GM12872 (cell line): ENCODE results near the gene NAA38.

Experiments
- TF ChIP-seq, protein P1 (sequence below): IDR thresholded peaks from 3 replicates; pipeline ENCODE4 v1.5.1; 2011; ENCODE audit warnings: low read depth, mild to moderate bottlenecking, low read length, moderate library complexity; ENCODE audit not compliant: insufficient read depth

NAA38 gene

DNA sequence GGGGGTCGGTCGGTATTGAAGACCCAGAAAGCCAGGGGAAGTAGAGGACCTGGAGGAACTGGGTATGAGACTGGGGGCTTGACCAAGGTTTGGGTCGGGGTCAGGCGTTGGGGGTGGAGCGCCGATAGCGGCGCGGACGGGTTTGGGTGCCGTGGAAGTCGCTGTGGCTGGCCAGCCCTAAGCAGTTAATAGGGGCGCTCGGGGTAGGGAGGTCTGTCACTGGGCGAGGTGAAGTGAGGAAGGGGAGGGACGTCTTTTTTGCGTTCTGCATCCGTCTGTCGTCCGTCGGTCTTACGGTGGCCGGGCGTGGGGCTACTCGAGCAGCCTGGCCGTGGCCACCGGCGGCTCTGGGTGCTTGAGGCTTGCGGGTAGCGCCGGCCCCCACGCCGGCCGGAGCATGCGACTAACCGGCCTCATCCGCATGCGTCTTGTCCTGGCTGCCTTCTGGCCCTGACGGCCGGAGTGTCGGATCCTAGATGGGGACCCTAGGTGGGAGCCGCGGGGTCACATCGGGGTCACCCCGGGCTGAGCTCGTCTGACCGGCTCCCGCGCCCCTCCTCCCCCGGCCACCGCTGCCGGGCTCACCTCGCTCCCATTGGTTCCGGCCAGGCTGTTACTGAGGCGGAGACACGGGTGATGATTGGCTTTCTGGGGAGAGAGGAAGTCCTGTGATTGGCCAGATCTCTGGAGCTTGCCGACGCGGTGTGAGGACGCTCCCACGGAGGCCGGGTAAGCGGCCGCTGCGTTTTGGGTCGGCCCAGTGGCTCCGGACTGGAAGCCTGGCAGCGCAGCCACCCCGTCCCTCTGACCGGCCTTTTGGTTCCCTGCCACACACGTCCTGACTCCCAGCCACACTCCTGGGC lies 12.8 kb downstream of the NAA38 start:
- TF ChIP-seq, protein P1, sequence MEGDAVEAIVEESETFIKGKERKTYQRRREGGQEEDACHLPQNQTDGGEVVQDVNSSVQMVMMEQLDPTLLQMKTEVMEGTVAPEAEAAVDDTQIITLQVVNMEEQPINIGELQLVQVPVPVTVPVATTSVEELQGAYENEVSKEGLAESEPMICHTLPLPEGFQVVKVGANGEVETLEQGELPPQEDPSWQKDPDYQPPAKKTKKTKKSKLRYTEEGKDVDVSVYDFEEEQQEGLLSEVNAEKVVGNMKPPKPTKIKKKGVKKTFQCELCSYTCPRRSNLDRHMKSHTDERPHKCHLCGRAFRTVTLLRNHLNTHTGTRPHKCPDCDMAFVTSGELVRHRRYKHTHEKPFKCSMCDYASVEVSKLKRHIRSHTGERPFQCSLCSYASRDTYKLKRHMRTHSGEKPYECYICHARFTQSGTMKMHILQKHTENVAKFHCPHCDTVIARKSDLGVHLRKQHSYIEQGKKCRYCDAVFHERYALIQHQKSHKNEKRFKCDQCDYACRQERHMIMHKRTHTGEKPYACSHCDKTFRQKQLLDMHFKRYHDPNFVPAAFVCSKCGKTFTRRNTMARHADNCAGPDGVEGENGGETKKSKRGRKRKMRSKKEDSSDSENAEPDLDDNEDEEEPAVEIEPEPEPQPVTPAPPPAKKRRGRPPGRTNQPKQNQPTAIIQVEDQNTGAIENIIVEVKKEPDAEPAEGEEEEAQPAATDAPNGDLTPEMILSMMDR = no peak

DNA sequence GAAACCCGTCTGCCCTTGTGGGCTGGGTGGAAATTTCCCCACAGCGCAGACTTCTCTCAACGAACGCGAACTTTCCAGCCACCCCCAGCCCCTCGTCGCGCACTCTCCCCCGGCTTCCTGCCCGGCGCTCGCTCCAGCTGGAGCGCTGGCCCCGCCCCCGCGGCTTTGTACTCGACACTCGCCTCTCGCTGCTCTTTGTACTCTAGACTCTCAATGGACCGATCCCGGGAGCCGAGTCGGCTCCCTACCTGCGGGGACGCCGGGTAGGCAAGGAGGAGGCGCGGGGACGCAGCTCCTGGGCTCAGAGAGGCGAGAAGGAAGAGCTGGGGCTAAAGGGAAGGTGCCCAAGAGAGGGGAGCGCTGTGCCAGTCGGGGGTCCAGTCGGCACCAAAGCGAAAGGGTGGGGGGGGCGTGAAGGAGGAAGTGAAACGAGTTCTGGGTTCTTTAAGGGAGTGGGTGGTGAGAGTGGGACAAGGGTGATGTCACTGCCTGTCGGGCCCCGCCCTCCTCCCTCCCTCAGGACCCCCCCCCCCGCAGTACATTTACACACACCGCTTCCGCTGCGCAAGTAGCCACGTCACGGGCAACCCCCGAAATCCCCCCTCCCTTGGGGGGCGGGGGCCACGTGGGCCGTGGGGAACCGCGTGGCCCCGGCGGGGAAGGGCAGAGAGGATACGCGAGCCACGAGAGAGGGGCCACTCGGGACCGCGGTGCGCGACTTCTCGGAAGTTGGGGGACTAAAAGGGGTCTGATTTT lies 13.6 kb downstream of the NAA38 start:
- TF ChIP-seq, protein P1 = no peak

DNA sequence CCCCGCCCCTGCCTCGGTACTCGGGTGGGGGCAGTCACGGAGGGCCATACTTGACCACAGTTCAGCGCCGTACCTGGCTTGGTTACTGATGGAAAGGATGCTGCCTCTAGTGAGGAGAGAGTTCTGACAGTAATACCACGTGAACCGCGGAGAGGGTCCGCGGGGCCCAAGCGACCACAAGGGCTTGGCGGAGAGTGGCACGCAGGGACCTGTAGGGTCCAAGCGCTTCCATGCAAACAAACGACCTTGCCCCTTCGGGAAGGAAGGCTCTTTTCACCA lies 14.2 kb downstream of the NAA38 start:
- TF ChIP-seq, protein P1 = no peak

DNA sequence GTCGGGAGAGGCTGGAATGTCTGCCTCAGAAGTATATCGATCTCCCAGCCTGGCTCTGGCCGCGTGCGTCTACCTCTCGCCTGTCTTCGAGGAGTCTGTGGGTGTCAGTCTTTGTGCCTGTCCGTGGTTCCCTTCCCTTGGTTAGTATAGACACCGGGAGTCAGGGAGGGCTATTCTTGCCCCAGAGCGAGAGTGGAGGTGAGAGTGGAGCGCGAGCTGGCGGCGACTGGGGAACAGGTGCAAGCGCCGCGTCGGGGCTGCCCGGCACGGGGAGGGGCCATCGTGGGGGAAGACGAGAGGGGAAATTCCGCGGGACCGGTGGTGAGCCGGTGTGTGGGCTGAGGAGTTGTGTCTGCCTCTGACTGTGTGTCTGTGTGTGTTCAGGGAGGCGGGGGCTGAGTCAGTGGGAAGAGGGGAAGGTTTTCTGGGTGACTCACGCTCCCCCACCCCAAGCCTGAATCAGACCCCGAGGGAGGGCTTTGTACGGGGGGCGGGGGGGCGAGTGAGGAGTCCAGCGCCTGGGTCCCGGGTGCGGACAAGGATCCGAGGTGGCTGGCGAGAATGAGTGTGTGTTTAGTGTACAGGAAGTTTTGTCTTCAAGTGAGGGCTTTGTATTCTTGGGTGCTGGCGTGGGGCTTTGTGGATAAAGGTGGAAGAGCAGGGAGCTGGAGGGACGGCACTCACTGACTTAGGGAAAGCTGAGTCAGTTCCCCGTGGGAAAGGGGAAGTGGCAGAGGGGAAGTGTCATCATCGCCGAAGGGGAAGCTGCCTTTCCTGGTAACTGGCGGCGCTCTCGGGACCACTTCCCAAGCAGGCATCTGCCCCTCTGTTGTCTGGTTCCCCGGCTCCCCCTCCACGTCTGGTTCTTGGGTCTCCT lies 14.7 kb downstream of the NAA38 start:
- TF ChIP-seq, protein P1 = no peak

DNA sequence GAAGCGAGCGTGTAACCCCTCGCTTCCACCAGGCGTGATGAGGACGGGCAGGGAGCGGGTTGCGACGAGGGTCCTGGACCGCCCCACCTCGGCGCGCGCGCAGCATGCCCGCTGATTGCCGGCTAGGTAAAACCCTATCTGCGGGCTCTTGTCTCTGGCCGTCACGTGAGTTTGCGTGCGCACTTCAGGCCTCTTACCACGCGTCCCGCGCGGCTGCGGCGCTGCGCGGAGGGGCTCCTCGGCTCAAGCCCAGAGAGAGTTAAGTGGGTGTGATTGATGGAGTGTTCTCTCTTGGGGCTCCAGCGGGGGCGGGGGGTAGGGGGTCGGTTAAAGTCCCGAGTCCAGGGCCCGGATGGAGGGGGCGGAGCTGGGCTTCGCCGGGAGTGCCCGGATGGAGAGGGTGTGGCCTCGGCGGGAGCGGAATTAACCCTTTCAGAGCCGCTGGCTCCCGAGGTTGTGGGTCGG lies 15.4 kb downstream of the NAA38 start:
- TF ChIP-seq, protein P1 = no peak

DNA sequence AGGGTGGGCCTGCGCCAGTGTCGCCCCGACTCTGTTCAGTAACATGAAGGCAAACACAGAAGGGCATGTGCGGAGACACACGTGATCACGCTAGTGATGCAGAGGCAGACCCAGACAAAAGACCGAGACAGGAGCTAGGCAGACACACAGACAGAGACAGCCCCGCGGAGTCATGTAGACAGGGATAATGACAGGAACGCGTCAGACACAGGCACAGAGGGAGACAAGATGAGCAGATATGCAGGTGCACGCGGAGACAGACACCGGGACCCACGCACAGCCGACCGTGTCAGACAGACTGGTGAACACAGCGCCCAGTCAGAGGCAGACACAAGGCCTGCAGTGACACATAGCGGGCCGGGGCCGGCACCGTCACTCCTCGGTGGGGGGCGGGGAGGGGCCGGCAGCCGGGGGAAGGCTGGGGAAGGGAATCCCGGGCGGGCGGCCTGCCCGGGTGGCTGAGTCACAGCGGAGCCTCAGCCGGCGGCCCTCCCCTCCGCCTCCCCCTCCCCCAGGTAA lies 15.9 kb downstream of the NAA38 start:
- TF ChIP-seq, protein P1 = 0 out of 3 replicates have a peak, but pooled peaks have one; percentile 3
